IPS-NIHi11 (cell line): ENCODE results near the gene PFDN1.

Source experiments
- DNase-seq: peaks from one replicate; pipeline ENCODE4 v3.0.0; 2012; ENCODE audit warnings: mixed read lengths, low spot score

Gene PFDN1

DNA sequence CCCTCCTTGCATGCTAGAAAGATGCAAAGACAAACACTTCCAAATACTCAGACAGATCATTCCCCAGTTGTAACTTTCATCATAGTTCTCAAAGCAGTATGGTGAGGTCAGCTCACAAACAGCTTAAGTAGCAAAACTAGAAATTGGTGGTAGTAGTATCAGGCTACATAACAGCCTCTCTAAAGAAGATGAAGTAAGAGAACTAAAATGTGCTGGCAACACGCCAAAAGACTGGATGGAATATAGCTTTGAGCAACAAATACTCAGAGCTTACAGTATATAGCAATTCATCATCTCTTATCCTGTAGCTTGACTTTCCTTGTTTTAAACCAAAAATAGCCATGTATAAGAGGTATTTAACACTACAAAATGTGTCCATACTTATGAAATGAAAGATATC lies 7.5 kb downstream of the PFDN1 start:
- no peak for DNase-seq

DNA sequence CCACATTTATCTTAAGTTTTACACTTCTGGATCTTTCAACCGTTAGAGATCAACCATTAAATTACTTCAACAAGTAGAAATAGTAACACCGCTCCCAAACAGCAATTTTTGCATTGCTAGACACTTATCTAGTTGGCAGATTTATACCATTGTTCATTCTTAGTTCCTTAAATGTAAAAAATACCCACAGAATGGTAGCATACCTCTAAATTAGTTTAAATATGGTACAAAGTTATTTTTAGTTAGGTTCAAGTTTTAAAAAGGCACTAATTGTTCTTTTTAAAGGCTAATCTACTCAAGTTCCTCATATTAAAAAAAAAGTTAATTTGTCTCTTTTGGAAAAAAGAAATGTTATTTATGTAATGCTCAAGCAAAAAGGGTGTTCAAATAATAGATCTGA lies 8.1 kb downstream of the PFDN1 start:
- DNase-seq, result no peak

DNA sequence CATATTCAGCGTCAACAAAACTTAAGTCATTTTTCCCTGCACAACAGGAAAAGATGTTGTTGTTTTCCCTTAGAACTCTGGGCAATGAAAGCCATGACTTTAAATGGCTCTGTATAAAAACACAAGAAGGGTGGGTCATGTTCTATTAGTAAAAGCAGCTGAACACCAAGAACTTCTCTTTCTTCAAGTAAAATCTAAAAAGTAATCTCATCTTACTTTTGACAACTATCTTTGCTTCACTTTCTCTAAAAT lies 9.1 kb downstream of the PFDN1 start:
- DNase-seq, result no peak

DNA sequence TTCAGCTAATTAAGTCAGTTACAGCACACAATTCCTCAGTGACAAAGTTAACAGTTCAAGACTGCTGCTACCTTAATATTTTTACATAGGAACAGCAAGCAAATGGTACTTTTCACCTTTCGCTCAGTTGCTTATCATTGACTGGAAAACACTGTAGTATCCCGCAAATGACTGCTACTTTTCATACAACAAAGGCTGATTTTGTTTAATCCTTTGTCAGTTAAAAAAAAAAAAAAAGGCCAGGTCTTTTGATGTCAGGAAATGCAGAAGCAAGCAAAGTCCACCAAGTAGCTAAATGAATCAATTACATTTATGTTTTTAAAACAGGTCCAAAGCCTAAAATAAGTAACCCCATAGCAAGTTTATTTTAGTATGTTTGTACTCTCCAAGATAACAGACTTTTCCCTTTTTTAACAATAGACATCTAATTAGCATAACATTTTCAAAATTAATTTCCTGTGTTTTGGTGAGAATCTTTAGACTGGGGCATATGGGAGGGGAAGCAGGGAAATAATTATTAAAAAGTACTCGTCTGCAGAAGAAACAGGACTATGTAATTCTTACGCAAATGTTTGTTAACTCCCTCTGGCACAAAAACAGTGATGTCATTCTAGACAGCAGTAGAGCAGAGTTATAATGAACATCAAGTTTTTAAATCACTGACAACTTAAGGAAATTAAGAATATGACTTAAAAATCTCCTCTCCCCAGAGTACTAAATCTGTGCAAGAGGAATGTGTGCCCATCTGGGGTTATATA lies 9.6 kb downstream of the PFDN1 start:
- DNase-seq, result no peak

DNA sequence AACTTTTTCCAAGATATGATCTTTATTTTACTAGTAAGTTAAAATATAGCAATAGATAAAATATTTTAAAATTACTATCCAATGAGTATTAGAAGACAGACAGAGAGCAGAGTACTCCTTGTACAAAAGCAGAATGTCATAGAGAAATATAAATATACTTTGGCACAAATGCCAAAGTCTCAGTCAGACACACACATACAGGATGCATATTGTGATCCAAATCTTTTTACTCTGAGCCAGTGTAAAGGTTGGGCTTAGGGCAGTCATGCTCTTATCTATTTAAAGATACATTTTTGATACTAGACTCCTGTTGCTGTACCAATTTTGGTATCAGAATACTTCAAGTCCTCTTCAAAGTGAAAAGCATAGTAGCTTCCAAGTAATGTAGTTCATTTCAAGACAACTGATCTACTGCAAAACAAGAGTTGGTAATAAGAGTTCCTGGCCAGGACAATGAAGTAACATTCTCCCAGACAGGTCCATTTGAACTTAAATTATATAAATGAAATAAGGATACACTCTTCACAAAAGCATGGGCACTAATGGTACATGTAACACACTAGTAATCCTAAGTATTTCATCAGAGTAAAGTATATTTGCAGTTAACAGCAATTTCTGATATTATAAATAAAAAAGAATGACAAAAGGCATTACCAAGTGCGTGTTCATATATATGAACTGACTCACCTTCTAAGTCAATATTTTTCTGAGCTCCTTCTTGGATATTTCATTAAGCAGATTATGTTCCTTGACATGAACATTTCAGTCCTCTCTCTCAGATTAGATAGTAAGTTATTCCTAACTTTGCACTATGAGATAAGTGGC lies 10.5 kb downstream of the PFDN1 start:
- no peak for DNase-seq

DNA sequence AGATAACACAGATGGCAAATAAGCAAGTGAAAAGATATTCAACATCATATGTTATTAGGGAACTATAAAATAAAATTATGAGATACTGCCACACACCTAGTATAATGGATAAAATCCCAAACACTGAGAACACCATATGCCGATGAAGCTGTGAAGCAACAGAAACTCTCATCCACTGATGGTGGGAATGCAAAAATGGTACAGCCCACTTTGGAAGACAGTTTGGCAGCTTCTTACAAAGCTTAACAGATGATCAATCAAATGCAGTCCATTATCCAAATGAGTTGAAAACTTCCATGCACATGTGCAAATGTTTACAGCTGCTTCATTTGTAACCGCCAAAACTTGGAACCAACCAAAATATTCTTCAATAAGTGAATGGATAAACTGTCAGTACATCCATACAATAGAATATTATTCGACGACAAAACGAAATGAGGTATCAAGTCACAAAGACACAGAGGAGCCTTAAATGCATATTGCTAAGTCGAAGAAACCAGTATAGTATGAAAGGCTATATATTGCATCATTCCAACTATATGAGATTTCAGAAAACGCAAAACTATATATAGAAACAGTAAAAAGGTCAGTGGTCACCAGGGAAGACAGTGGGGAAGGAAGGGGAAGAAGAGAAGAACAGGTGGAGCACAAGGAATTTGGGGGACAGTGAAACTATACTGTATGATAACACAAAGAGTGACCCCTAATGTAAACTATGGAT lies 14.9 kb downstream of the PFDN1 start:
- DNase-seq, result no peak

DNA sequence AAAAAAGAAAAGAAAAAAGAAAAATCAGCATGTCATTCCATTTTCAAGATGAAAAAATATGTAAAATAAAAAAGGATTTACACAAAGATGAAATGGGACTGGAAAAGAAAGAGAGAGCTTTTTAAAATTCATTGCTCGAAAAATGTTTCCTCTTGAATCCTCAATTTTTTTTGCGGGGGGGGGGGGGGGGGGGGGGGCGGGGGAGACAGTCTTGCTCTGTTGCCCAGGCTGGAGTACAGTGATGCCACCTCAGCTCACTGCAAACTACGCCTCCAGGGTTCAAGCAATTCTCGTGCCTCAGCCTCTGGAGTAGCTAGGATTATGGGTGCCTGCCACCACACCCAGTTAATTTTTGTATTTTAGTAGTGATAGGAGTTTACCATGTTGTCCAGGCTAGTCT lies 16.5 kb downstream of the PFDN1 start:
- no peak for DNase-seq

DNA sequence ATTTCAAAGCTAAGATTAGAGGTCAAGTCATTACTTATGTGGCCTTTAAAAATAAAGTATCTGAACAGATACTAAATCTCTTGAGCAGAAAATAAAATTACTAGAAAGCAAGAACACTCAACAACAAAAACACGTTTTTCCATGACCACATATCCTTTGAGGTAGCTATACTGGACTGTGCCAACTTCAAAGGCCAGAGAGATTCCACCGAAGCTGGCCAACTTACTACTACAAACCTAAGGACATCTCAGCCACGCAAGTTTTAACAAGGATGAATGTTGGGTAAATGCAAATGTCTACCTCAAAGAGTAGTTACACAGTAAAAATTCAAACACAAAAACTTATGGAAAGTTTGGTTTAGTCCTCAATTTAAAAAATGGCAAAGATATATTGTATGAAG lies 18.9 kb downstream of the PFDN1 start:
- no peak for DNase-seq

DNA sequence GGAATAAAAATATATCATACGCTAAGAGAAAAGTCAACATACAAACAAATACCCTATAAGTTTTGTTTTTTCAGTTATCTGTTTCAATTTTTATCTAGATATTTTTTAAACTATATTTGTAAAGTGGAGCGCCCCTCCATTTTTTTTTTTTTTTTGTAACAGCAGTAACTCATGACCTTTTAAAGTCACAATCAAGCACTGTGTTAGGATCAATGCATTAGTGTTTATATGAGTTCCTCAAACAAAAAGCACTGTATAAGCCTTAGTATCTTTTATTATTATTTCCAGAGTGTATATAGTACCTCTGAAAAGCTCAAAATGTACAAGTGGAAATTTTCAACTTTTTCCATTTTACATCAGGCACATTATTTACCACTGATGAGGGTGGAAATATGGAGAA lies 20.6 kb downstream of the PFDN1 start:
- DNase-seq, result no peak

DNA sequence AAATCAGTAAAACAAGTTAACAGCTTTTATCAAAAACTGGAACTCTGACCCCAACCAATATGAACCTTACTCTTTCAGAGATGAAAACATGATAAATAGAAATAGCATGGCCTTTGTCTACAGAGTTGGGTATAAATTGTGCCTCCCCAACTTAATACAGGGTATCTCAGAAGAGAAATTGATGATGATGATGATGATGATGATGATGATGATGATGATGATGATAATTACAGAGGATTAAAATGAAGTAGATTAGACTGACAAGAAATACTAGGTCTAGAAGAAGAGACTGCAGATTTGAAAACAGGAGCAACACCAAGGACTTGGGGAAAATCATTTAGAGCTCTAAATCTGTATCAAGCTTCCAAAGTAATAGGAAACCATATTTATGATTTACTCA lies 27.1 kb downstream of the PFDN1 start:
- DNase-seq, result no peak

DNA sequence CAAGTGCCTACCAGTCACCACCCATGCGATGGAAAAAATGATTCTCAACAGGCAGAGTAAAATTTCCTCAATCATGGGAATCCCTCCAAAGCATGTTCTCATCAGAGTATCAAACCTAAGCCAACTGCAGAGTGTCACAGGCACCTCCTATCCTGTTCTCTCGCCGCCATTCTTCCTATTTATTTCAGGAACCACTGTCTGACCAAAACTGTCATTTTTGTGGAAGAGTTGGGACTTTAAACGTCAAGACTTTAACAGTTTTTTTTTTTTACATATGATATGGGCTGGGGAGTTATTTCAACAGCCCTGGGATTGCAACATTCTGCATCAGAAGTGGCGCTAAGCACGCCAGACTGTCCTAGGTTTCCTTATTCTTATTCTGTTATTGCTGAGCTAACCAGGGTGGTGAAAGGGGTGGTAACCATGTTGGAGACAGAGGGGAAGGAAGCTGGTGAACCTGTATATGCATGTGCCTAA lies 29.5 kb downstream of the PFDN1 start:
- no peak for DNase-seq

DNA sequence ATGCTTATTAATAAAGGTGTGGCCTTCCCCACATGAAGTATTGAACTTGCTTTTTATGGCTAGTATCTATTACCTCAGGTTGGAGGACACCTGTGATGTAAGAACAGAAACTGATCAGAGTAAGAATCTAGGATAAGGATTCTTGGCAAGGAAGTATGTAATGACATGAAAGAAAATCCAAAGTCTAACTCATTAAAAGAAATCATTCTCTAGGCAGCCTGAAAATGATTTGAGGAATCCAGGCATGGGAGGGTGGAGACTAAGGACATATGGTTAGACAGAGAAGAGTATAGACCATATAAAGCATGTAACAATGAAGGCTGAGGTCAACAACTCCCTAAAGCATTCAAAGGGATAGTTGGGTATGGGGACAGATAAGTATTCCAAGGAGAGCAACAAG lies 32.9 kb downstream of the PFDN1 start:
- no peak for DNase-seq

DNA sequence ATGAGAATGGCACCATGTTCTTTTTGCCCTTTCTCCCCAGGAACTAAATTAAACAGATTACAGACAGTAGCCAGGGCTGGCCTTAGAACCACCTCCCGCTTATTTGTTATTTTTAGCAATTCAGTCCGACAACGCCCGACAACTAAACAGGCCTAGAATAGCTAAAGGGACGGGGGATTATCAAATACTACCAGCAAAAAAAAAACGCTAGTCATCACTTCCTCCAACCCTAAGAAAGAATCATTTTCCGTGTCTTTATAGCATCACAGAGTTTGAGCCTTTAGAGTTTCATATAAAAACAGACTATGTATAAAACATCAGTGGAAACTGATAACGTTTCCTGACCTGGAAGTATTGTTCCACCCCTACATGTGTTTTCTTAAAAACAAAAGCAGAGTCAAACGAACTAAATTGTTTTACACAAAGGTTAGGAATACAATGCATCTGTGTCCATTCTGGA lies 35.3 kb downstream of the PFDN1 start:
- no peak for DNase-seq

DNA sequence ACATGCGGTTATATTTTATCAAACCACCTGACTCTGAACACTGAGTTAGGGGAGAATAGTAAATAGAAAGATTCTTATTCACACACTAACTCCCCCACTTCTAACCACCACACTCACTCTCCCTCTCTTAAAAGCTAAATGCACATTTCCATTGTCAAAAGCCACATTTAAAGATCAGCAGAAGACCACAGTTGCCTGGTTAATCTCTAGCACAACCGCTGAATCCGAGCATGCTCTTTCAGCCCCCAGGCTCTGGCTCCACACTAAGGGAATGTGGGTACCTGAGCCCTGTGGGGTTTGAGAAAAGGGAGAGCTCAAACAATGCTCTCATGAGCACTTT lies 35.7 kb downstream of the PFDN1 start:
- no peak for DNase-seq

DNA sequence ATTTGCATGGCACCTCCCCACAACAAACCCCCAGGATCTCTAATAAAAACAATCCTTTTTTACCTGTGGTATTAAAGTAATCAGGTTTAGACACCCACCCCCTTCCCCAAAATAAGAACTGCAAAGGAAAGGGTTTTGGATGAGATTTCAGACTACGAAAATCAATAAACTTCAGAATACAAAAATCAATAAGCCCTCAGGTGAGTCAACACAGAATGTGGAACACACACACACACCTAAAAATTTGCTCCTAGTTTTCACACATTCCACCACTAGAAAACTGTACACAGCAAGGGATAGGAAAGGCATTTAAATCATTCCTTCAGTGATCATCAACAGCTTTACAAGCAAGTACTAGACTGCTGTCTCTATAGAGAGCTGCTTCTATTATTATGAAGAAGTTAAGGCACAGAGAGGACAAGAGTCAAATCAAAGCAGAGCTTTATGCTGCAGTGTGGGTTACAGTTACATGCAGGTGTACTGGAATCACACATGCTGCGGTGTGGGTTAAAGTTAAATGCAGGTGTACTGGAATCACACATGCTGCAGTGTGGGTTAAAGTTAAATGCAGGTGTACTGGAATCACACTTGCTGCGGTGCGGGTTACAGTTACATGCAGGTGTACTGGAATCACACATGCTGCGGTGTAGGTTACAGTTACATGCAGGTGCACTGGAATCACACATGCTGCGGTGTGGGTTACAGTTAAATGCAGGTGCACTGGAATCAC lies 36.3 kb downstream of the PFDN1 start:
- no peak for DNase-seq

DNA sequence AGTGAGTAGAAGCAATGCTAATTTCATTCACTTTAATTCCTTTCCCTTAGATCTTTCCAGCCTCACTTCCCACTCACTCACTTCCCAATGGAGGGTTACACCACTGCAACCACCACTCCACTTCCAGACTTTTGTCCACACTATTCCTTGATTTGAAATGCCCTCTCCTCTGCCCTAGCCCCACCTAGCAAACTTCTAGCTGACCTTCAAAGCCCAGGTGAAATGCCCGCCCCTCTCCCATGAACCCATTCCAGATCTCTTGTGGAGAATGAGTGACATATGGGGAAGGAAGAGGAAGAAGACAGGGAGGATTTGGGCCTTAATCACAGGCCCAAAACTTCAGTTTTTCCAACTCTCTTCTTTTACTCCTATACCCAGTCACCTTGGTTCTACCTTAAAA lies 37.1 kb downstream of the PFDN1 start:
- DNase-seq, result no peak

DNA sequence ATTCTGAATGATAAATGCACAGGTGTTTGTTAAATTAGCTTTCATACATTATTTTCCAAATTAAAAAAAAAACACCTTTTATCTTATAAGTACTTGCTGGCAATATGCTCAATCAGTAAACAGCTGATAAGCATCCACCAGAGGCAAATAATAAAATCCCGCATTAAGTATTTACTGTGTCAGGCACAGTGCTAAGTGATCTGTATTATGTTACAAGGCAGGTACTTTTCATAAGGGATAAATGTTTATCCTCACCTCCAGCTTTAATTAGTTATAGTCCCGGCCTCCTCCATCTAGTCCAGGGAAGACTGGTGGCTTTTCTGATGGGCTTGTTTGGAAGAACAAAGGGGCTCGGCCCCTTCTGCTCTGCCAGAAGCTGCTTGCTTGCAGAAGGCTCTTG lies 40.1 kb downstream of the PFDN1 start:
- DNase-seq, result no peak

DNA sequence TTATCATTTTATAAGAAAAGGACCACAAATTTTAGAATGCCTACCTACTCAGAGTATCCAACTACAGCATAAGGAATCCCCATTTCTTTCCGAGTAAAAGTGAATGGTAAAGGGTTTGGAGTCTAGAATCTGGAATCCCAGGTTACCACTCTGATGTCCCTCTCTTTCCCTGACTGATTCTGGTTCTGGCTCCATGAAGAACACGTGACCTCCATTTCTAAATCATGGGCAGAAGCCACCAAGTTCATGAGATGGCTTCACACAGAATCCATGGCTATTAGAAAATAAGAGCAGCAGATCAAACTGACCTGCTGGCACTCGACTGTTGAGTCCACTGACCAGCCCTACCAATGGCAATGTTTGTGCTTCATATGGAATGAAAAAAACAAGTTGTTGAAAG lies 40.7 kb downstream of the PFDN1 start:
- DNase-seq, result no peak

DNA sequence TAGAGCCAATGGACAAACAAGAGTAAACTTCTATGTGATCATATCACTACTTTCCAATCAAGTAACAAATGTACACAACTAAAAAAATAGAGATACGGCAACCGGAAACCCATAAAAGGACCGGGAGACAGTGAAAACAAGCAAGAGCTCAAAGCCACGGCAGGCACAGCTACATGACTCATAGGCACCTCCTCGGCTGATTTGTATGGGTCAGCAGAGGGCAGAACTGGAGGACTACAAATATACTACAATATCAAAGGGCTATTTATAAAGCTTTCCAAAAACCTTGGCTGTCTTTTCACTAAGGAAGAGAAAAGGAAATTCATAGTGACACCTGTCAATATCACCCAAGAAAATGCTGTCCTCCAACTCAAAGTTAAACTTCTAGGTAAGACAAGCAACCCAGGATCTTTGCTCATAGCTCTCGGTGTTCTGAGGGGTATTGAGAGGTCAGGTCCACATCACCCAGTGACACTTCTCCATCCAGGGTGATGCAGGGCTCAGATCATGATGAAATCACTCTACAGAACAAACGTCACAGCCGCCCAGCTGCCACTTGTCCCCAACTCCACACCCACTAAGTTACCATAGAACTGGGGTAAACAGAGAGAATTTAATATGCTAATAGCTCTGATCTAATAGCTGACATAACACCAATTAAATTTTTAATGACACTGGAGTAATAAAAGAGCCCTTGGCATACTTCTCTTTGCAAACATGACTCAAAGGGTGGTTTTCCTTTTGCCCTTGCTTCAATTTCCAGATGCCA lies 41.3 kb downstream of the PFDN1 start:
- peak; percentile 62 for DNase-seq

DNA sequence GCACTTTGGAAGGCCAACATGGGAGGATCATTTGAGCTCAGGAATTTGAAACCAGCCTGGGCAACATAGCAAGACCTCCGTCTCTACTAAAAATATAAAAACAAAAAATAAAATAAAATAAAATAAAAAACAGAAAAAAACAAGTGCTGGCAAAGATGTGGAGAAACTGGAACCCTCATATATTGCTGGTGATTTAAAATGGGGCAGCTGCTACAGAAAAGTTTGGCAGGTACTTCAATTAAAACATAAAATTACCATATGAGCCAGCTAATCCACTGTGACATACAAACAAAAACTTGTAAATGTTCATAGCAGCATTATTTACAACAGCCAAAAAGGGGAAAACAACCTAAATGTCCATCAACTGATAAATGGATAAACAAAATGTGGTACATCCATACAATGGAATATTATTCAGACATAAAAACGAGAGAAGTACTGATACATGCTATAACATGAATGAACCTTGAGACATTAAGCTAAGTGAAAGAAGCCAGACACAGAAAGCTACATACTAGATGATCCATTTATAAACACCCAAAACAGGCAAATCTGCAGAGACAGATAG lies 42.7 kb downstream of the PFDN1 start:
- DNase-seq, result no peak

DNA sequence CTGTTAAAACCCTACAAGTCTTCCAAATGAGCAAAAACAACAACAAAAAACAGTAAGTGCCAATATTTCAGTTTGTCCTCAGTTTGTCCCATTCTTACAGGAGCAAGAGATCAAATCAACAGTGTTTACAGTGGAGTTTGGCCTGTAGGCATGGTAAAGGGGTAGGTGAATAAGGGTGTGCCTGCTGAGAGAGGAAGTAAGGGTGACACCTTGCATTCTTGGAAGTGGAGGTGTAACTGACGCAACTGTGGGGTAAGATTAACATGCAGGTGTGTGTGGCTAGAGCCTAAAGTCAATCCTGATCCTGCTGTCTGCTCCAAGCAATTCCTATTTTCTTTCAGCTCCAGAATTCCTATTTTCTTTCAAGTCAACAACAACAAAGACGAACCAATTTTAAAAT lies 43.4 kb downstream of the PFDN1 start:
- DNase-seq, result no peak
